Natural killer cell treated with Interleukin-12 subunit alpha and Interleukin-12 subunit beta and Interleukin-15 and Interleukin-18, amount 100 ng/mL, for 72 hours (primary cell): ENCODE data around the gene SH3RF2. TPM values are rescaled to one million over a fixed set of nuclear protein-coding genes. Genes with fewer than 3 reads are reported as not detected.
"Not testable (repeated sequence)": the region's sequence is repeated elsewhere in the genome, so short reads cannot be mapped to it uniquely, and the experiment has no call there.

Experiments
- ATAC-seq, 2 donors: fragments of 150-1000 bp; cut with Tn5 transposase in 1 of 2; sonication (Bioruptor Pico), chemical (Tn5 transposase) in 1 of 2; 2 replicates each; pipeline ENCODE4 v1.10.0; 2021
- DNase-seq: peaks from one replicate; pipeline ENCODE4 v3.0.0; 2022; ENCODE audit warnings: low spot score
- H3K27ac Mint-ChIP-seq, 2 donors: 1 replicate in 1 of 2; 2 replicates in 1 of 2; pipeline ENCODE4 v1.8.0; 2022; ENCODE audit warnings: mixed read lengths in 2 of 2, mild to moderate bottlenecking in 1 of 2, moderate library complexity in 1 of 2
- H3K27me3 Mint-ChIP-seq, 2 donors: 1 replicate in 1 of 2; 2 replicates in 1 of 2; pipeline ENCODE4 v1.8.0; 2022; ENCODE audit warnings: mixed read lengths in 2 of 2
- H3K36me3 Mint-ChIP-seq: one replicate; pipeline ENCODE4 v1.8.0; 2022; ENCODE audit warnings: mixed read lengths
- H3K4me1 Mint-ChIP-seq, 2 donors: 1 replicate in 1 of 2; 2 replicates in 1 of 2; pipeline ENCODE4 v1.8.0; 2022; ENCODE audit warnings: low read depth in 2 of 2, mixed read lengths in 2 of 2, mild to moderate bottlenecking in 1 of 2
- H3K4me3 Mint-ChIP-seq: one replicate; pipeline ENCODE4 v1.8.0; 2022; ENCODE audit warnings: mixed read lengths
- H3K9me3 Mint-ChIP-seq: 2 replicates; pipeline ENCODE4 v1.8.0; 2022; ENCODE audit warnings: mixed read lengths
- total RNA-seq, 2 donors: library from RNA; stranded (reverse); gene quantifications; one replicate each; pipeline ENCODE4 v1.2.3, GENCODE V29; 2022

The SH3RF2 gene
- total RNA-seq, 2 donors from 2014 or later: 0.07 to 0.50 TPM

GRCh38 chr5:145981589-145982571, 45.5 kb downstream of the SH3RF2 start:
- Mint-ChIP-seq H3K4me1 (no peaks in the 10 kb centered on the region), H3K9me3 (no peaks in the 10 kb centered on the region), H3K27ac (no peak overlapping the region), H3K4me3 (no peak overlapping the region), H3K27me3 (peaks cover 6 to 12% of the 10 kb centered on the region in 2 donors), H3K36me3 (no peaks in the 10 kb centered on the region)
- ATAC-seq (no peak), DNase-seq (no peak)

- Mint-ChIP-seq H3K4me3 (no peak overlapping the region), H3K9me3 (no peaks in the 10 kb centered on the region), H3K27me3 (peaks cover 6 to 15% of the 10 kb centered on the region in 2 donors), H3K36me3 (no peaks in the 10 kb centered on the region), H3K4me1 (no peaks in the 10 kb centered on the region), H3K27ac (no peak overlapping the region)
- DNase-seq: no peak
- ATAC-seq: no peak
Measured at GRCh38 chr5:145982572-145983318, 46.4 kb downstream of the SH3RF2 start.

- Mint-ChIP-seq H3K9me3 (no peaks in the 10 kb centered on the region), H3K27ac (no peak overlapping the region), H3K4me1 (no peaks in the 10 kb centered on the region), H3K27me3 (peaks cover 6 to 15% of the 10 kb centered on the region in 2 donors), H3K36me3 (no peaks in the 10 kb centered on the region), H3K4me3 (no peak overlapping the region)
- no peak for DNase-seq
- no peak for ATAC-seq
Measured at GRCh38 chr5:145983446-145983845, 47.1 kb downstream of the SH3RF2 start.

GRCh38 chr5:145984072-145984471, 47.7 kb downstream of the SH3RF2 start:
- no peaks in the 10 kb centered on the region for H3K9me3 Mint-ChIP-seq
- H3K27ac Mint-ChIP-seq: no peak overlapping the region
- no peaks in the 10 kb centered on the region for H3K4me1 Mint-ChIP-seq
- ATAC-seq (peak in 1 of 2 donors; percentile 59), DNase-seq (no peak)
- no peaks in the 10 kb centered on the region for H3K36me3 Mint-ChIP-seq
- H3K4me3 Mint-ChIP-seq: no peak overlapping the region
- H3K27me3 Mint-ChIP-seq: peaks cover 6 to 15% of the 10 kb centered on the region in 2 donors

GRCh38 chr5:145987856-145988255, 51.5 kb downstream of the SH3RF2 start:
- Mint-ChIP-seq H3K4me1 (no peaks in the 10 kb centered on the region), H3K27me3 (peaks cover 8 to 10% of the 10 kb centered on the region in 2 donors), H3K4me3 (no peak overlapping the region), H3K36me3 (no peaks in the 10 kb centered on the region), H3K27ac (no peak overlapping the region), H3K9me3 (no peaks in the 10 kb centered on the region)
- DNase-seq (no peak), ATAC-seq (no peak)

- no peak for ATAC-seq
Measured at GRCh38 chr5:145988993-145989392, 52.6 kb downstream of the SH3RF2 start.

GRCh38 chr5:145989428-145989827, 53.0 kb downstream of the SH3RF2 start:
- H3K27ac Mint-ChIP-seq: no peak overlapping the region
- H3K4me1 Mint-ChIP-seq: no peaks in the 10 kb centered on the region
- DNase-seq (no peak), ATAC-seq (no peak)
- H3K27me3 Mint-ChIP-seq: peaks cover 8 to 13% of the 10 kb centered on the region in 2 donors
- H3K9me3 Mint-ChIP-seq: peaks cover 7% of the 10 kb centered on the region
- H3K36me3 Mint-ChIP-seq: peaks cover 5% of the 10 kb centered on the region
- H3K4me3 Mint-ChIP-seq: no peak overlapping the region

More at GRCh38 chr5:145988993-145989392, 52.6 kb downstream of the SH3RF2 start:
- Mint-ChIP-seq H3K27me3 (peaks cover 8 to 10% of the 10 kb centered on the region in 2 donors), H3K4me3 (no peak overlapping the region), H3K4me1 (no peaks in the 10 kb centered on the region), H3K9me3 (peaks cover 3% of the 10 kb centered on the region), H3K36me3 (peaks cover 3% of the 10 kb centered on the region), H3K27ac (no peak overlapping the region)
- no peak for DNase-seq

- no peak overlapping the region for H3K4me3 Mint-ChIP-seq
Measured at GRCh38 chr5:145990170-145990569, 53.8 kb downstream of the SH3RF2 start.

GRCh38 chr5:145991044-145991575, 54.7 kb downstream of the SH3RF2 start:
- no peak overlapping the region for H3K27ac Mint-ChIP-seq
- peaks cover 5% of the 10 kb centered on the region for H3K36me3 Mint-ChIP-seq
- no peak overlapping the region for H3K4me3 Mint-ChIP-seq
- peaks cover 7% of the 10 kb centered on the region for H3K9me3 Mint-ChIP-seq
- H3K4me1 Mint-ChIP-seq: no peaks in the 10 kb centered on the region
- ATAC-seq (no peak), DNase-seq (no peak)
- peaks cover 8 to 13% of the 10 kb centered on the region in 2 donors for H3K27me3 Mint-ChIP-seq

More at GRCh38 chr5:145990170-145990569, 53.8 kb downstream of the SH3RF2 start:
- H3K27ac Mint-ChIP-seq: no peak overlapping the region
- peaks cover 8 to 13% of the 10 kb centered on the region in 2 donors for H3K27me3 Mint-ChIP-seq
- DNase-seq (no peak), ATAC-seq (no peak)
- peaks cover 7% of the 10 kb centered on the region for H3K9me3 Mint-ChIP-seq
- H3K4me1 Mint-ChIP-seq: no peaks in the 10 kb centered on the region
- H3K36me3 Mint-ChIP-seq: peaks cover 5% of the 10 kb centered on the region

GRCh38 chr5:145993538-145993937, 57.2 kb downstream of the SH3RF2 start:
- ATAC-seq: not testable (repeated sequence)

GRCh38 chr5:145996135-145996534, 59.8 kb downstream of the SH3RF2 start:
- H3K27me3 Mint-ChIP-seq: peaks cover 0 to 5% of the 10 kb centered on the region in 2 donors
- no peak for ATAC-seq
- H3K36me3 Mint-ChIP-seq: peaks cover 5% of the 10 kb centered on the region
- no peak for DNase-seq
- peaks cover 7% of the 10 kb centered on the region for H3K9me3 Mint-ChIP-seq
- no peaks in the 10 kb centered on the region for H3K4me1 Mint-ChIP-seq
- H3K27ac Mint-ChIP-seq: no peak overlapping the region
- no peak overlapping the region for H3K4me3 Mint-ChIP-seq

More at GRCh38 chr5:145993538-145993937, 57.2 kb downstream of the SH3RF2 start:
- H3K27ac Mint-ChIP-seq, DNase-seq, H3K9me3 Mint-ChIP-seq, H3K4me3 Mint-ChIP-seq, H3K27me3 Mint-ChIP-seq, H3K4me1 Mint-ChIP-seq, H3K36me3 Mint-ChIP-seq: not testable (repeated sequence)

- ATAC-seq (peak in 1 of 2 donors; percentile 52), DNase-seq (no peak)
- no peaks in the 10 kb centered on the region for H3K4me1 Mint-ChIP-seq
- peaks cover under 1% of the 10 kb centered on the region for H3K36me3 Mint-ChIP-seq
- H3K9me3 Mint-ChIP-seq: peaks cover 2% of the 10 kb centered on the region
- H3K27me3 Mint-ChIP-seq: peaks cover 0 to 2% of the 10 kb centered on the region in 2 donors
- no peak overlapping the region for H3K4me3 Mint-ChIP-seq
- no peak overlapping the region for H3K27ac Mint-ChIP-seq
Measured at GRCh38 chr5:145999208-145999607, 62.8 kb downstream of the SH3RF2 start.

GRCh38 chr5:146000072-146000471, 63.7 kb downstream of the SH3RF2 start:
- no peaks in the 10 kb centered on the region for H3K27me3 Mint-ChIP-seq
- no peak overlapping the region for H3K27ac Mint-ChIP-seq
- no peak for ATAC-seq
- no peaks in the 10 kb centered on the region for H3K36me3 Mint-ChIP-seq
- H3K4me1 Mint-ChIP-seq: no peaks in the 10 kb centered on the region
- H3K9me3 Mint-ChIP-seq: no peaks in the 10 kb centered on the region
- no peak for DNase-seq
- no peak overlapping the region for H3K4me3 Mint-ChIP-seq
